ENCODE results near the gene WNT5B.
A peak's percentile ranks its signal among the peaks of the same experiment; 100 is the strongest.

WNT5B gene

GRCh38 chr12:1619159-1619558 is 9.9 kb upstream of the WNT5B start:
- no peak for DNase-seq
- in situ Hi-C loops (cut with HindIII; ENCODE audit: low pct_ligation_motif_present, low pct_unique_long_range_greater_than_20kb, low sequenced_read_pairs) = no loop called here

- DNase-seq = no peak
Observed at GRCh38 chr12:1619587-1619986, 9.4 kb upstream of the WNT5B start.

GRCh38 chr12:1620092-1620491 is 8.9 kb upstream of the WNT5B start:
- in situ Hi-C loops (cut with HindIII; ENCODE audit: low pct_ligation_motif_present, low pct_unique_long_range_greater_than_20kb, low sequenced_read_pairs) = no loop called here

More at GRCh38 chr12:1619587-1619986, 9.4 kb upstream of the WNT5B start:
- in situ Hi-C loops (cut with HindIII; ENCODE audit: low pct_ligation_motif_present, low pct_unique_long_range_greater_than_20kb, low sequenced_read_pairs) = no loop called here

GRCh38 chr12:1622406-1622805 is 6.6 kb upstream of the WNT5B start:
- no peak for DNase-seq
- in situ Hi-C loops (cut with HindIII; ENCODE audit: low pct_ligation_motif_present, low pct_unique_long_range_greater_than_20kb, low sequenced_read_pairs) = no loop called here

More at GRCh38 chr12:1620092-1620491, 8.9 kb upstream of the WNT5B start:
- no peak for DNase-seq

- in situ Hi-C loops (cut with HindIII; ENCODE audit: low pct_ligation_motif_present, low pct_unique_long_range_greater_than_20kb, low sequenced_read_pairs) = no loop called here
- no peak for DNase-seq
Observed at GRCh38 chr12:1629338-1630132, 504 bp downstream of the WNT5B start.

GRCh38 chr12:1630133-1630826 is 1.2 kb downstream of the WNT5B start:
- in situ Hi-C loops (cut with HindIII; ENCODE audit: low pct_ligation_motif_present, low pct_unique_long_range_greater_than_20kb, low sequenced_read_pairs) = no loop called here
- peak; percentile 58 for DNase-seq

GRCh38 chr12:1630827-1631591 is 2.0 kb downstream of the WNT5B start:
- in situ Hi-C loops (cut with HindIII; ENCODE audit: low pct_ligation_motif_present, low pct_unique_long_range_greater_than_20kb, low sequenced_read_pairs) = no loop called here
- DNase-seq = no peak

GRCh38 chr12:1632702-1633101 is 3.7 kb downstream of the WNT5B start:
- in situ Hi-C loops (cut with HindIII; ENCODE audit: low pct_ligation_motif_present, low pct_unique_long_range_greater_than_20kb, low sequenced_read_pairs) = no loop called here
- DNase-seq = no peak

- no peak for DNase-seq
- in situ Hi-C loops (cut with HindIII; ENCODE audit: low pct_ligation_motif_present, low pct_unique_long_range_greater_than_20kb, low sequenced_read_pairs) = no loop called here
Observed at GRCh38 chr12:1633459-1633858, 4.4 kb downstream of the WNT5B start.

- no peak for DNase-seq
- in situ Hi-C loops (cut with HindIII; ENCODE audit: low pct_ligation_motif_present, low pct_unique_long_range_greater_than_20kb, low sequenced_read_pairs) = no loop called here
Observed at GRCh38 chr12:1634149-1634548, 5.1 kb downstream of the WNT5B start.

- DNase-seq = peak; percentile 83
- in situ Hi-C loops (cut with HindIII; ENCODE audit: low pct_ligation_motif_present, low pct_unique_long_range_greater_than_20kb, low sequenced_read_pairs) = no loop called here
Observed at GRCh38 chr12:1634590-1635191, 5.7 kb downstream of the WNT5B start.

GRCh38 chr12:1635301-1636095 is 6.5 kb downstream of the WNT5B start:
- no peak for DNase-seq
- in situ Hi-C loops (cut with HindIII; ENCODE audit: low pct_ligation_motif_present, low pct_unique_long_range_greater_than_20kb, low sequenced_read_pairs) = no loop called here

- no peak for DNase-seq
- in situ Hi-C loops (cut with HindIII; ENCODE audit: low pct_ligation_motif_present, low pct_unique_long_range_greater_than_20kb, low sequenced_read_pairs) = no loop called here
Observed at GRCh38 chr12:1638203-1638602, 9.2 kb downstream of the WNT5B start.

- no peak for DNase-seq
- in situ Hi-C loops (cut with HindIII; ENCODE audit: low pct_ligation_motif_present, low pct_unique_long_range_greater_than_20kb, low sequenced_read_pairs) = no loop called here
Observed at GRCh38 chr12:1639538-1639937, 10.5 kb downstream of the WNT5B start.

GRCh38 chr12:1640328-1641234 is 11.6 kb downstream of the WNT5B start:
- in situ Hi-C loops (cut with HindIII; ENCODE audit: low pct_ligation_motif_present, low pct_unique_long_range_greater_than_20kb, low sequenced_read_pairs) = no loop called here
- no peak for DNase-seq

GRCh38 chr12:1642513-1642912 is 13.5 kb downstream of the WNT5B start:
- DNase-seq = no peak
- in situ Hi-C loops (cut with HindIII; ENCODE audit: low pct_ligation_motif_present, low pct_unique_long_range_greater_than_20kb, low sequenced_read_pairs) = no loop called here

GRCh38 chr12:1643043-1643442 is 14.0 kb downstream of the WNT5B start:
- in situ Hi-C loops (cut with HindIII; ENCODE audit: low pct_ligation_motif_present, low pct_unique_long_range_greater_than_20kb, low sequenced_read_pairs) = no loop called here
- no peak for DNase-seq

Measured in ACHN (cell line).